ENCODE measurements around the gene TMEM95.

The TMEM95 gene

DNA sequence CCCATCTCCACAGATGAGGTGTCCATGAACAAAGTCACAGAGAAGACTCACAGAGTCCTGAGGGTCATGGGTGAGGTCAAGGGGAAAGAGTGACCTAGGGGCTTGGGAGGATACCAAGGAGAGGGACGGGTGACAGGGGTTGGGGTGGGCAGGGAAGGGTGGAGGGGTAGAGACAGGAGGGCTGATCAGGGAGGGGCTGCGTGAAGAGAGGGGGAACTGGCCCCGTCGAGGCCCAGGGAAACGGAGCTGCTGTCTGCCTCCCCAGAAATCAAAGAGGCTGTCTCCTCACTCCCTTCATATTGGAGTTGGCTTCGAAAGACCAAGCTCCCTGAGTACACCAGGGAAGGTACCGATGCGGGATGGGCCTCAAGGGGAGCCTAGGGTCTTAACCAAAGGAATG lies 617 bp downstream of the TMEM95 start (continued):
- TF ChIP-seq ZNF707 (tag by site-specific recombination; IDR thresholded peaks at IDR 0.05) (no peak), SALL2 (tag by site-specific recombination; IDR thresholded peaks at IDR 0.05; ENCODE audit: borderline replicate concordance) (no peak), ZNF112 (tag by site-specific recombination; IDR thresholded peaks at IDR 0.05) (no peak), RBAK (tag by site-specific recombination; IDR thresholded peaks at IDR 0.05) (no peak)

GRCh38 chr17:7356072-7356549 lies 1.2 kb downstream of the TMEM95 start:
- Histone ChIP-seq H3K36me3 (ENCODE audit: control insufficient read depth in 2 of 2, insufficient read depth in 1 of 2, low read length in 2 of 2) (no peaks in the 10 kb centered on the region), H3K9me3 (ENCODE audit: control insufficient read depth, insufficient read depth, low read depth, low read length) (no peaks in the 10 kb centered on the region), H3K4me3 (ENCODE audit: low read depth, low read length) (no peak overlapping the region), H3K27ac (ENCODE audit: extremely low read depth, low read depth, low read length) (no peak overlapping the region), H3K4me1 (ENCODE audit: control insufficient read depth, insufficient read depth, low read length) (peaks cover 5% of the 10 kb centered on the region)
- ChIA-PET POLR2A (interaction anchor here (0.9 to 3.4 kb wide), 11 partner anchors 26 to 227 kb away, joined by 3 to 29 read pairs (median 4); partner anchors contain the start of genes CHRNB1, MPDU1, PLSCR3 and TMEM256), CTCF (interaction anchor here (0.6 to 4.3 kb wide), 49 partner anchors 10 to 1881 kb away, joined by 3 to 87 read pairs (median 6); partner anchors contain the start of genes ACAP1, CHRNB1, FGF11 and NEURL4)
- TF ChIP-seq ZNF529 (tag by site-specific recombination; IDR thresholded peaks at IDR 0.05; ENCODE audit: insufficient replicate concordance) (no peak), ZNF292 (tag by site-specific recombination; IDR thresholded peaks at IDR 0.05; ENCODE audit: borderline replicate concordance, low read depth) (no peak), ZNF664 (tag by site-specific recombination; IDR thresholded peaks at IDR 0.05) (no peak), ZNF174 (tag by site-specific recombination; IDR thresholded peaks at IDR 0.05) (no peak), ZNF266 (tag by site-specific recombination; IDR thresholded peaks at IDR 0.05; ENCODE audit: low read depth) (no peak), ZNF747 (tag by site-specific recombination; IDR thresholded peaks at IDR 0.05) (no peak), ZNF366 (tag by site-specific recombination; conservative IDR thresholded peaks at IDR 0.05) (0 out of 2 replicates have a peak, but pooled peaks have one; percentile 19), ZNF311 (tag by site-specific recombination; IDR thresholded peaks at IDR 0.05; ENCODE audit: borderline replicate concordance) (no peak), ZNF426 (tag by site-specific recombination; IDR thresholded peaks at IDR 0.05) (no peak), ZFP69B (tag by site-specific recombination; IDR thresholded peaks at IDR 0.05) (peak; percentile 63), ZBTB21 (tag by site-specific recombination; IDR thresholded peaks at IDR 0.05) (no peak), ZNF658 (tag by site-specific recombination; IDR thresholded peaks at IDR 0.05) (no peak), SALL2 (tag by site-specific recombination; IDR thresholded peaks at IDR 0.05; ENCODE audit: borderline replicate concordance) (no peak), HOXD13 (CRISPR knock-in tag; IDR thresholded peaks at IDR 0.05; ENCODE audit: borderline replicate concordance) (no peak), KLF16 (tag by site-specific recombination; IDR thresholded peaks at IDR 0.05) (peak; percentile 86), ZNF843 (tag by site-specific recombination; IDR thresholded peaks at IDR 0.05) (no peak), ZNF792 (tag by site-specific recombination; IDR thresholded peaks at IDR 0.05) (no peak), KLF17 (tag by site-specific recombination; IDR thresholded peaks at IDR 0.05) (peak; percentile 78; the same call in 1 of the 2 replicates), ZNF175 (tag by site-specific recombination; IDR thresholded peaks at IDR 0.05) (no peak), ZNF138 (tag by site-specific recombination; IDR thresholded peaks at IDR 0.05; ENCODE audit: borderline replicate concordance) (no peak), TRIM28 (IDR thresholded peaks at IDR 0.05; ENCODE audit: borderline replicate concordance, low read length) (no peak), ZNF585B (tag by site-specific recombination; IDR thresholded peaks at IDR 0.05) (no peak), PRDM1 (tag by site-specific recombination; IDR thresholded peaks at IDR 0.05) (no peak), GLI2 (tag by site-specific recombination; IDR thresholded peaks at IDR 0.05; ENCODE audit: borderline replicate concordance, low read depth) (no peak), SP3 (tag by site-specific recombination; IDR thresholded peaks at IDR 0.05) (peak; percentile 75), ZNF223 (tag by site-specific recombination; IDR thresholded peaks at IDR 0.05) (no peak), ZNF561 (tag by site-specific recombination; IDR thresholded peaks at IDR 0.05; ENCODE audit: borderline replicate concordance) (peak; percentile 80; the same call in 1 of the 2 replicates), ZFHX2 (tag by site-specific recombination; conservative IDR thresholded peaks at IDR 0.05) (peak; percentile 17; the same call in 1 of the 2 replicates)
- TF ChIP-seq, protein P1, sequence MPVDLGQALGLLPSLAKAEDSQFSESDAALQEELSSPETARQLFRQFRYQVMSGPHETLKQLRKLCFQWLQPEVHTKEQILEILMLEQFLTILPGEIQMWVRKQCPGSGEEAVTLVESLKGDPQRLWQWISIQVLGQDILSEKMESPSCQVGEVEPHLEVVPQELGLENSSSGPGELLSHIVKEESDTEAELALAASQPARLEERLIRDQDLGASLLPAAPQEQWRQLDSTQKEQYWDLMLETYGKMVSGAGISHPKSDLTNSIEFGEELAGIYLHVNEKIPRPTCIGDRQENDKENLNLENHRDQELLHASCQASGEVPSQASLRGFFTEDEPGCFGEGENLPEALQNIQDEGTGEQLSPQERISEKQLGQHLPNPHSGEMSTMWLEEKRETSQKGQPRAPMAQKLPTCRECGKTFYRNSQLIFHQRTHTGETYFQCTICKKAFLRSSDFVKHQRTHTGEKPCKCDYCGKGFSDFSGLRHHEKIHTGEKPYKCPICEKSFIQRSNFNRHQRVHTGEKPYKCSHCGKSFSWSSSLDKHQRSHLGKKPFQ (tag by site-specific recombination; IDR thresholded peaks at IDR 0.05): no peak
- TF ChIP-seq, protein P2, sequence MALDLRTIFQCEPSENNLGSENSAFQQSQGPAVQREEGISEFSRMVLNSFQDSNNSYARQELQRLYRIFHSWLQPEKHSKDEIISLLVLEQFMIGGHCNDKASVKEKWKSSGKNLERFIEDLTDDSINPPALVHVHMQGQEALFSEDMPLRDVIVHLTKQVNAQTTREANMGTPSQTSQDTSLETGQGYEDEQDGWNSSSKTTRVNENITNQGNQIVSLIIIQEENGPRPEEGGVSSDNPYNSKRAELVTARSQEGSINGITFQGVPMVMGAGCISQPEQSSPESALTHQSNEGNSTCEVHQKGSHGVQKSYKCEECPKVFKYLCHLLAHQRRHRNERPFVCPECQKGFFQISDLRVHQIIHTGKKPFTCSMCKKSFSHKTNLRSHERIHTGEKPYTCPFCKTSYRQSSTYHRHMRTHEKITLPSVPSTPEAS (tag by site-specific recombination; IDR thresholded peaks at IDR 0.05): 0 out of 2 replicates have a peak, but pooled peaks have one; percentile 17
- TF ChIP-seq, protein P3, sequence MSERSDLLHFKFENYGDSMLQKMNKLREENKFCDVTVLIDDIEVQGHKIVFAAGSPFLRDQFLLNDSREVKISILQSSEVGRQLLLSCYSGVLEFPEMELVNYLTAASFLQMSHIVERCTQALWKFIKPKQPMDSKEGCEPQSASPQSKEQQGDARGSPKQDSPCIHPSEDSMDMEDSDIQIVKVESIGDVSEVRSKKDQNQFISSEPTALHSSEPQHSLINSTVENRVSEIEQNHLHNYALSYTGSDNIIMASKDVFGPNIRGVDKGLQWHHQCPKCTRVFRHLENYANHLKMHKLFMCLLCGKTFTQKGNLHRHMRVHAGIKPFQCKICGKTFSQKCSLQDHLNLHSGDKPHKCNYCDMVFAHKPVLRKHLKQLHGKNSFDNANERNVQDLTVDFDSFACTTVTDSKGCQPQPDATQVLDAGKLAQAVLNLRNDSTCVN (tag by site-specific recombination; optimal IDR thresholded peaks at IDR 0.05): peak; percentile 14
